ENCODE results near the gene SCAMP3.
"Not testable (repeated sequence)": the region's sequence is repeated elsewhere in the genome, so short reads cannot be mapped to it uniquely, and the experiment has no call there.

The SCAMP3 gene

GRCh38 chr1:155219592-155220031 lies 42.5 kb downstream of the SCAMP3 start:
- Mint-ChIP-seq H3K4me3 (no peak overlapping the region), H3K27me3 (no peaks in the 10 kb centered on the region), H3K9me3 (no peaks in the 10 kb centered on the region), H3K4me1 (peaks cover 17% of the 10 kb centered on the region), H3K36me3 (no peaks in the 10 kb centered on the region), H3K27ac (no peak overlapping the region)
- no peak for ATAC-seq (ENCODE audit: low read depth)
- DNase-seq (ENCODE audit: low spot score in 2 of 2): no peak

- Mint-ChIP-seq H3K36me3 (no peaks in the 10 kb centered on the region), H3K27me3 (no peaks in the 10 kb centered on the region), H3K9me3 (no peaks in the 10 kb centered on the region), H3K4me3 (no peak overlapping the region), H3K27ac (no peak overlapping the region), H3K4me1 (peaks cover 13% of the 10 kb centered on the region)
- DNase-seq (ENCODE audit: low spot score in 2 of 2): no peak
- ATAC-seq (ENCODE audit: low read depth): no peak
Measured at GRCh38 chr1:155218854-155219591, 43.1 kb downstream of the SCAMP3 start.

- not testable (repeated sequence) for H3K36me3 Mint-ChIP-seq; ATAC-seq (ENCODE audit: low read depth); H3K4me1 Mint-ChIP-seq; H3K27ac Mint-ChIP-seq; H3K9me3 Mint-ChIP-seq; H3K27me3 Mint-ChIP-seq; DNase-seq (ENCODE audit: low spot score in 2 of 2); H3K4me3 Mint-ChIP-seq
Measured at GRCh38 chr1:155214702-155215101, 47.5 kb downstream of the SCAMP3 start.

GRCh38 chr1:155212051-155212440 lies 50.1 kb downstream of the SCAMP3 start:
- not testable (repeated sequence) for DNase-seq (ENCODE audit: low spot score in 2 of 2); H3K36me3 Mint-ChIP-seq; H3K27ac Mint-ChIP-seq; H3K27me3 Mint-ChIP-seq; H3K4me3 Mint-ChIP-seq; ATAC-seq (ENCODE audit: low read depth); H3K9me3 Mint-ChIP-seq
- H3K4me1 Mint-ChIP-seq: peaks cover 20% of the 10 kb centered on the region

GRCh38 chr1:155211381-155212050 lies 50.6 kb downstream of the SCAMP3 start:
- not testable (repeated sequence) for H3K27ac Mint-ChIP-seq; H3K36me3 Mint-ChIP-seq; H3K9me3 Mint-ChIP-seq; DNase-seq (ENCODE audit: low spot score in 2 of 2); H3K27me3 Mint-ChIP-seq; H3K4me3 Mint-ChIP-seq; ATAC-seq (ENCODE audit: low read depth)
- H3K4me1 Mint-ChIP-seq: peaks cover 24% of the 10 kb centered on the region

- Mint-ChIP-seq H3K4me3 (peak overlapping the region; percentile 8), H3K27me3 (no peaks in the 10 kb centered on the region), H3K36me3 (peaks cover 5% of the 10 kb centered on the region), H3K9me3 (no peaks in the 10 kb centered on the region), H3K27ac (no peak overlapping the region), H3K4me1 (peaks cover 24% of the 10 kb centered on the region)
- ATAC-seq (ENCODE audit: low read depth) (no peak), DNase-seq (ENCODE audit: low spot score in 2 of 2) (no peak)
Measured at GRCh38 chr1:155210314-155211104, 51.7 kb downstream of the SCAMP3 start.

- Mint-ChIP-seq H3K27me3 (no peaks in the 10 kb centered on the region), H3K9me3 (no peaks in the 10 kb centered on the region), H3K4me1 (peaks cover 24% of the 10 kb centered on the region), H3K36me3 (peaks cover 5% of the 10 kb centered on the region), H3K27ac (peak overlapping the region; percentile 99), H3K4me3 (peak overlapping the region; percentile 89)
- DNase-seq (ENCODE audit: low spot score in 2 of 2): no peak
- no peak for ATAC-seq (ENCODE audit: low read depth)
Measured at GRCh38 chr1:155209312-155209721, 52.8 kb downstream of the SCAMP3 start.

GRCh38 chr1:155208541-155209311 lies 53.4 kb downstream of the SCAMP3 start, which contains the start of gene MTX1:
Gene MTX1, plus strand, starts transcription at chr1:155208695. Its CDS starts 110 bp downstream, at chr1:155208805.
- peak within 1 kb of the TSS; percentile 99 for H3K27ac Mint-ChIP-seq
- H3K4me3 Mint-ChIP-seq: peak within 1 kb of the TSS; percentile 89
- peaks cover 5% of the 10 kb centered on the region for H3K36me3 Mint-ChIP-seq
- ATAC-seq (ENCODE audit: low read depth) (peak; percentile 79), DNase-seq (ENCODE audit: low spot score in 2 of 2) (peak; percentile 87 to 90)
- no peaks in the 10 kb centered on the region for H3K27me3 Mint-ChIP-seq
- H3K9me3 Mint-ChIP-seq: no peaks in the 10 kb centered on the region
- peaks cover 24% of the 10 kb centered on the region for H3K4me1 Mint-ChIP-seq

GRCh38 chr1:155207806-155208540 lies 54.2 kb downstream of the SCAMP3 start, which contains the start of gene THBS3:
Gene THBS3, minus strand, starts transcription at chr1:155207897. Its CDS starts 21 bp downstream, at chr1:155207876.
- ATAC-seq (ENCODE audit: low read depth) (no peak), DNase-seq (ENCODE audit: low spot score in 2 of 2) (no peak)
- Mint-ChIP-seq H3K36me3 (peaks cover 5% of the 10 kb centered on the region), H3K4me3 (peak within 1 kb of the TSS; percentile 89), H3K4me1 (peaks cover 24% of the 10 kb centered on the region), H3K9me3 (no peaks in the 10 kb centered on the region), H3K27me3 (no peaks in the 10 kb centered on the region), H3K27ac (peak within 1 kb of the TSS; percentile 99)

- peaks cover 5% of the 10 kb centered on the region for H3K36me3 Mint-ChIP-seq
- no peaks in the 10 kb centered on the region for H3K9me3 Mint-ChIP-seq
- no peaks in the 10 kb centered on the region for H3K27me3 Mint-ChIP-seq
- peak overlapping the region; percentile 99 for H3K27ac Mint-ChIP-seq
- peaks cover 24% of the 10 kb centered on the region for H3K4me1 Mint-ChIP-seq
- H3K4me3 Mint-ChIP-seq: peak overlapping the region; percentile 50
- DNase-seq (ENCODE audit: low spot score in 2 of 2): peak; percentile 93 to 96
- peak; percentile 33 for ATAC-seq (ENCODE audit: low read depth)
Measured at GRCh38 chr1:155206891-155207805, 55.0 kb downstream of the SCAMP3 start.

Measured in memory B cell (primary cell).